Stimulated activated memory B cell treated with anti-CD40 and anti-IgM and Interleukin-4, amounts not matched to agents 10 μg/mL and 1 μg/mL and 100 μg/mL, for 72 hours (primary cell): Measurements from ENCODE around the gene RDH12.

Experiments used
- ATAC-seq: fragments of 150-1000 bp; cut with Tn5 transposase; 2 replicates; pipeline ENCODE4 v1.10.0; 2021
- H3K27ac Mint-ChIP-seq: one replicate; pipeline ENCODE4 v1.8.0; 2022; ENCODE audit warnings: mild to moderate bottlenecking, mixed read lengths
- H3K27me3 Mint-ChIP-seq: one replicate; pipeline ENCODE4 v1.8.0; 2022; ENCODE audit warnings: mixed read lengths
- H3K36me3 Mint-ChIP-seq: one replicate; pipeline ENCODE4 v1.8.0; 2022; ENCODE audit warnings: mixed read lengths
- H3K4me1 Mint-ChIP-seq: one replicate; pipeline ENCODE4 v1.8.0; 2022; ENCODE audit warnings: mixed read lengths
- H3K4me3 Mint-ChIP-seq: one replicate; pipeline ENCODE4 v1.8.0; 2022; ENCODE audit warnings: mild to moderate bottlenecking, moderate library complexity, mixed read lengths
- H3K9me3 Mint-ChIP-seq: one replicate; pipeline ENCODE4 v1.8.0; 2022; ENCODE audit warnings: mixed read lengths

The RDH12 gene

DNA sequence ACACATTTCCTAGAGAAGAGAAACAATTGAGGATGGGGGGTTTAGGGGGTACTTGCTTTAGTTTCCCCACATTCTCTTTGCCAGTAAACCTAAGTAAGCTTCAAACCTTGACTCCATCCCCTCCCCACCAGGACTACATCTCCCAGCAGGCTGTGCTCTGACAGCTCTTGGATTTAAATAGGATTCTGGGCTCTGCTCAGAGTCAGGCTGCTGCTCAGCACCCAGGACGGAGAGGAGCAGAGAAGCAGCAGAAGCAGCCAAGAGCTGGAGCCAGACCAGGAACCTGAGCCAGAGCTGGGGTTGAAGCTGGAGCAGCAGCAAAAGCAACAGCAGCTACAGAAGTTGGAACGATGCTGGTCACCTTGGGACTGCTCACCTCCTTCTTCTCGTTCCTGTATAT, 20.6 kb downstream of the RDH12 start:
- Mint-ChIP-seq H3K4me3 (no peak overlapping the region), H3K27me3 (peaks cover 43% of the 10 kb centered on the region)

DNA sequence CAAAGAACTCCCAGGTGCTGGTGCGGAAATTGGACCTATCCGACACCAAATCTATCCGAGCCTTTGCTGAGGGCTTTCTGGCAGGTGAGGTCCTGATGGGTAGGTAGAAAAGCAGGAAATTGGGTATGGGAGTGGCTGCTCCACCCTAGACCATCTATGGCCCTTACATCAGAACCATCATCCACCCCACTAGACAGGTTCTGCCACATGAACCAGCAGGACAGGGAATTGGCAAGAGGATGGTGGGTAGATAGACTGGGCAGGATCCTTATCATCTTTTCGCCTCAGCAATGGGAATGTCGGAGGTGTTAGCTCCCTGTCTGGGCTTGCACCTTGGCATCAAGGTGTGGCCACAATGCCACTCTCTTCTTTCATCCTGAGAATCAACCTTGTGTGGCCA, 23.5 kb downstream of the RDH12 start:
- ATAC-seq, result no peak
- Mint-ChIP-seq H3K27me3 (peaks cover 43% of the 10 kb centered on the region), H3K36me3 (no peaks in the 10 kb centered on the region), H3K4me3 (no peak overlapping the region), H3K4me1 (peaks cover 10% of the 10 kb centered on the region), H3K27ac (no peak overlapping the region), H3K9me3 (no peaks in the 10 kb centered on the region)

More for the DNA sequence above, 20.6 kb downstream of the RDH12 start:
- H3K9me3 Mint-ChIP-seq, result no peaks in the 10 kb centered on the region
- H3K27ac Mint-ChIP-seq, result no peak overlapping the region
- no peaks in the 10 kb centered on the region for H3K36me3 Mint-ChIP-seq
- H3K4me1 Mint-ChIP-seq, result peaks cover 10% of the 10 kb centered on the region
- ATAC-seq, result peak; percentile 31

GRCh38 chr14:67727361-67727760, 25.7 kb downstream of the RDH12 start:
- Mint-ChIP-seq H3K9me3 (no peaks in the 10 kb centered on the region), H3K27ac (no peak overlapping the region), H3K36me3 (no peaks in the 10 kb centered on the region), H3K4me3 (no peak overlapping the region), H3K27me3 (peaks cover 28% of the 10 kb centered on the region), H3K4me1 (peaks cover 6% of the 10 kb centered on the region)
- no peak for ATAC-seq

DNA sequence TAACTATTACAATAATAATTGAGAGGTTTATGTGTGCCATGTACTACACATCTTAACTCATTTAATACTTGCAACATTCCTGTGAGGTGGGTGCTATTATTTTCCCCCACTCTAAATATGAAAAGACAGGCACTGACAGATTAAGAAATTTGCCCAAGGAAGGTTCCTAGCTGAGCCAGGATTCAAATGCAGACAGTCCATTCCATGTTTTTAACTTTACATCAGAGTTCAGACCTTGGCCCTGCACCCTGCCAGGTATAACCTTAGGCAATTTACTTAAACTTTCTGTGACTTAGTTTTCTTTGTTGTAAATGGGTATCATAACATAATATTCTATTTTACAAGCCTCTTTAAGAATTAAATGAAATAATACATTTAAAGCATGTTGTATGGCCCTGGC, 26.6 kb downstream of the RDH12 start:
- no peaks in the 10 kb centered on the region for H3K36me3 Mint-ChIP-seq
- H3K9me3 Mint-ChIP-seq, result no peaks in the 10 kb centered on the region
- no peaks in the 10 kb centered on the region for H3K4me1 Mint-ChIP-seq
- no peak for ATAC-seq
- H3K27ac Mint-ChIP-seq, result no peak overlapping the region
- H3K4me3 Mint-ChIP-seq, result no peak overlapping the region
- H3K27me3 Mint-ChIP-seq, result peaks cover 20% of the 10 kb centered on the region

DNA sequence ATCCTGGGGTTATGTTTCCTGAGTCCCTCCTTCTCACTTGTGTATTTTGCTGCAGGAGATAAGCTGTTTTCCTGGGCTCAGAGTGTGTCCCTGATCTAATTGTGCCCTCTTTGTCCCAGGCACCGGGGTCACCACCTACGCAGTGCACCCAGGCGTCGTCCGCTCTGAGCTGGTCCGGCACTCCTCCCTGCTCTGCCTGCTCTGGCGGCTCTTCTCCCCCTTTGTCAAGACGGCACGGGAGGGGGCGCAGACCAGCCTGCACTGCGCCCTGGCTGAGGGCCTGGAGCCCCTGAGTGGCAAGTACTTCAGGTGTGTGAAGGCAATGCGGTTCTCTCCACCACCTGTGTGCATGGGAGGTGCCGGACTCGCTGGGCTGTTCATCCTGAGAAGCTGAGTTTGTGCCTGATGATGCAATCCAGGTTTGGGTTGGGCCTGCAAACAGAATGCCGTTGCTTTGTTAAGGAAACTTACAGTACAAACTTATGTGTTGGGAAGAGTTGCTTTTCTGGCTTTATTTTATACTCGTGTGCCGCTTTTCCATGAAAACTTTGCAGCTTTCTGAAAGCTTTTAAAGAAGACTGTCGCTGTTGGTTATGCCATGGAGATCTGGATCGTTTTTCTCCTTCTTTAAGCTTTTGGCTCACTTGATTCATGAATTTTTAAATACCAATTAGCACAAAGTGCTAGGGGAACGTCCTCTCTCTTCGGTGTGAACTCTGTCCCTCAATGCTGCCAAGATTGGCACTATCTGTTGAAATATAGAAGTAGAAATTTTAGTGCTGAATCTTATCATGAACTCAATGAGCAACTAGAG, 27.6 kb downstream of the RDH12 start:
- H3K9me3 Mint-ChIP-seq, result no peaks in the 10 kb centered on the region

GRCh38 chr14:67733616-67734015, 31.9 kb downstream of the RDH12 start:
- Mint-ChIP-seq H3K4me1 (no peaks in the 10 kb centered on the region), H3K27ac (no peak overlapping the region), H3K27me3 (no peaks in the 10 kb centered on the region), H3K4me3 (no peak overlapping the region), H3K9me3 (no peaks in the 10 kb centered on the region), H3K36me3 (no peaks in the 10 kb centered on the region)
- no peak for ATAC-seq

More for the DNA sequence above, 27.6 kb downstream of the RDH12 start:
- no peak for ATAC-seq
- H3K36me3 Mint-ChIP-seq, result no peaks in the 10 kb centered on the region
- H3K4me1 Mint-ChIP-seq, result no peaks in the 10 kb centered on the region
- no peak overlapping the region for H3K4me3 Mint-ChIP-seq
- peaks cover 10% of the 10 kb centered on the region for H3K27me3 Mint-ChIP-seq
- no peak overlapping the region for H3K27ac Mint-ChIP-seq

GRCh38 chr14:67734675-67735074, 33.0 kb downstream of the RDH12 start:
- Mint-ChIP-seq H3K4me3 (no peak overlapping the region), H3K27ac (no peak overlapping the region), H3K36me3 (no peaks in the 10 kb centered on the region), H3K27me3 (no peaks in the 10 kb centered on the region), H3K9me3 (no peaks in the 10 kb centered on the region), H3K4me1 (no peaks in the 10 kb centered on the region)
- no peak for ATAC-seq

GRCh38 chr14:67735336-67736147, 33.9 kb downstream of the RDH12 start:
- no peaks in the 10 kb centered on the region for H3K36me3 Mint-ChIP-seq
- H3K27ac Mint-ChIP-seq, result no peak overlapping the region
- H3K9me3 Mint-ChIP-seq, result no peaks in the 10 kb centered on the region
- H3K27me3 Mint-ChIP-seq, result no peaks in the 10 kb centered on the region
- ATAC-seq, result no peak
- no peak overlapping the region for H3K4me3 Mint-ChIP-seq
- H3K4me1 Mint-ChIP-seq, result no peaks in the 10 kb centered on the region

- Mint-ChIP-seq H3K36me3 (no peaks in the 10 kb centered on the region), H3K27ac (no peak overlapping the region), H3K9me3 (no peaks in the 10 kb centered on the region), H3K27me3 (no peaks in the 10 kb centered on the region), H3K4me1 (no peaks in the 10 kb centered on the region), H3K4me3 (no peak overlapping the region)
- no peak for ATAC-seq
Measured at GRCh38 chr14:67736771-67737170, 35.1 kb downstream of the RDH12 start.

GRCh38 chr14:67738740-67739504, 37.2 kb downstream of the RDH12 start:
- peaks cover 4% of the 10 kb centered on the region for H3K9me3 Mint-ChIP-seq
- H3K4me3 Mint-ChIP-seq, result no peak overlapping the region
- H3K27ac Mint-ChIP-seq, result no peak overlapping the region
- no peak for ATAC-seq
- no peaks in the 10 kb centered on the region for H3K36me3 Mint-ChIP-seq
- no peaks in the 10 kb centered on the region for H3K27me3 Mint-ChIP-seq
- H3K4me1 Mint-ChIP-seq, result no peaks in the 10 kb centered on the region

GRCh38 chr14:67744046-67744445, 42.4 kb downstream of the RDH12 start:
- no peak overlapping the region for H3K27ac Mint-ChIP-seq
- H3K4me1 Mint-ChIP-seq, result no peaks in the 10 kb centered on the region
- ATAC-seq, result no peak
- peaks cover 22% of the 10 kb centered on the region for H3K36me3 Mint-ChIP-seq
- H3K4me3 Mint-ChIP-seq, result no peak overlapping the region
- peaks cover 6% of the 10 kb centered on the region for H3K9me3 Mint-ChIP-seq
- H3K27me3 Mint-ChIP-seq, result no peaks in the 10 kb centered on the region

DNA sequence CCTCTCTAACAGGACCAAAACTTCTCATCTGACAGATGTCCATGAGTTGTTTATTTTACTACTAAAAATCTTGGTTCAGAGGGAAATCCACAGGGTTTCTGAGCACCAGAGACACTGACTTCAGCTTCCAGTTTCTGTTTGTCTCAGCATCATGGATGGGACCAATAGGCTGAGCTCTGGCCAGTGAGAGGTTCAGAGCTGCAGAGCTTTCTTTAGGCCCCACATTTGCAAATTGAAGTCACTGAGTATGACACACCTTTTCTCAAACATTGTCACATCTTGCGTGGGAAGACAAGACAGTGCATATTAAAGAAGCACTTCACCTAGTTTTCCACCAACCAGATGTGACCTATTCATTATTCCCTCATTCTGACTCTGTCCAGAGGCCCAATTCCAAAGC, 45.2 kb downstream of the RDH12 start:
- H3K36me3 Mint-ChIP-seq, result peaks cover 50% of the 10 kb centered on the region
- no peaks in the 10 kb centered on the region for H3K4me1 Mint-ChIP-seq
- peaks cover 6% of the 10 kb centered on the region for H3K9me3 Mint-ChIP-seq
- no peak overlapping the region for H3K27ac Mint-ChIP-seq
- H3K4me3 Mint-ChIP-seq, result no peak overlapping the region
- ATAC-seq, result peak; percentile 43
- no peaks in the 10 kb centered on the region for H3K27me3 Mint-ChIP-seq

GRCh38 chr14:67748312-67748711, 46.6 kb downstream of the RDH12 start:
- Mint-ChIP-seq H3K36me3 (peaks cover 64% of the 10 kb centered on the region), H3K4me3 (no peak overlapping the region), H3K27ac (no peak overlapping the region), H3K4me1 (no peaks in the 10 kb centered on the region), H3K9me3 (peaks cover 6% of the 10 kb centered on the region), H3K27me3 (no peaks in the 10 kb centered on the region)
- no peak for ATAC-seq

- H3K36me3 Mint-ChIP-seq, result peaks cover 76% of the 10 kb centered on the region
Measured at GRCh38 chr14:67749341-67750084, 47.8 kb downstream of the RDH12 start.

GRCh38 chr14:67756496-67756895, 54.8 kb downstream of the RDH12 start:
- Mint-ChIP-seq H3K27me3 (no peaks in the 10 kb centered on the region), H3K9me3 (no peaks in the 10 kb centered on the region), H3K4me3 (no peak overlapping the region), H3K4me1 (no peaks in the 10 kb centered on the region), H3K27ac (no peak overlapping the region), H3K36me3 (peaks cover 89% of the 10 kb centered on the region)
- no peak for ATAC-seq

More at GRCh38 chr14:67749341-67750084, 47.8 kb downstream of the RDH12 start:
- Mint-ChIP-seq H3K4me3 (no peak overlapping the region), H3K9me3 (peaks cover under 1% of the 10 kb centered on the region), H3K4me1 (no peaks in the 10 kb centered on the region), H3K27me3 (no peaks in the 10 kb centered on the region), H3K27ac (no peak overlapping the region)
- no peak for ATAC-seq
